Trophoblast cell (in vitro differentiated cells and primary cell): ENCODE data around the gene DLGAP1.

Experiments
- DNase-seq, 2 donors: peaks; one replicate each; pipeline ENCODE4 v3.0.0-alpha.2; 2016
- H2AFZ ChIP-seq: 2 replicates; pipeline ENCODE4 v1.6.1; 2013; ENCODE audit warnings: low read length, moderate library complexity, mild to moderate bottlenecking; ENCODE audit not compliant: insufficient read depth, poor library complexity
- H2AK5ac ChIP-seq: 2 replicates; pipeline ENCODE4 v1.6.1; 2013; ENCODE audit warnings: mild to moderate bottlenecking, low read length
- H2BK120ac ChIP-seq: 2 replicates; pipeline ENCODE4 v1.6.1; 2013; ENCODE audit warnings: low read length, mild to moderate bottlenecking, moderate library complexity; ENCODE audit not compliant: insufficient read depth, poor library complexity
- H2BK12ac ChIP-seq: 2 replicates; pipeline ENCODE4 v1.6.1; 2013; ENCODE audit warnings: mild to moderate bottlenecking, low read length, moderate library complexity
- H2BK5ac ChIP-seq: 2 replicates; pipeline ENCODE4 v1.6.1; 2013; ENCODE audit warnings: low read length, low read depth, moderate library complexity, mild to moderate bottlenecking; ENCODE audit not compliant: poor library complexity
- H3K14ac ChIP-seq: 2 replicates; pipeline ENCODE4 v1.6.1; 2013; ENCODE audit warnings: mild to moderate bottlenecking, low read length
- H3K18ac ChIP-seq: 2 replicates; pipeline ENCODE4 v1.6.1; 2013; ENCODE audit warnings: mild to moderate bottlenecking, low read length
- H3K23ac ChIP-seq: 2 replicates; pipeline ENCODE4 v1.6.1; 2013; ENCODE audit warnings: low read length
- H3K27ac ChIP-seq: 2 replicates; pipeline ENCODE4 v1.5.1; 2013; ENCODE audit warnings: low read depth, mild to moderate bottlenecking, inconsistent platforms, low read length, moderate library complexity
- H3K27me3 ChIP-seq: 2 replicates; pipeline ENCODE4 v1.6.1; 2013; ENCODE audit warnings: inconsistent platforms, mild to moderate bottlenecking, low read length, moderate library complexity; ENCODE audit not compliant: insufficient read depth
- H3K36me3 ChIP-seq, 2 experiments: 1 replicate in 1 of 2; 2 replicates in 1 of 2; pipeline ENCODE4 v1.6.1; 2013; ENCODE audit warnings: low read length in 2 of 2, mild to moderate bottlenecking in 2 of 2, moderate library complexity in 1 of 2; ENCODE audit not compliant: insufficient read depth in 2 of 2, control insufficient read depth in 1 of 2
- H3K4ac ChIP-seq: 2 replicates; pipeline ENCODE4 v1.6.1; 2013; ENCODE audit warnings: low read depth, mild to moderate bottlenecking, low read length, moderate library complexity
- H3K4me1 ChIP-seq, 2 experiments: 1 replicate in 1 of 2; 2 replicates in 1 of 2; pipeline ENCODE4 v1.6.1; 2013; ENCODE audit warnings: low read length in 2 of 2, mild to moderate bottlenecking in 2 of 2, moderate library complexity in 1 of 2; ENCODE audit not compliant: insufficient read depth in 2 of 2, control insufficient read depth in 1 of 2
- H3K4me2 ChIP-seq: 2 replicates; pipeline ENCODE4 v1.6.1; 2013; ENCODE audit warnings: inconsistent platforms, mild to moderate bottlenecking, low read length, moderate library complexity
- H3K4me3 ChIP-seq: 2 replicates; pipeline ENCODE4 v1.5.1; 2013; ENCODE audit warnings: mild to moderate bottlenecking, low read depth, low read length, inconsistent platforms
- H3K79me1 ChIP-seq: one replicate; pipeline ENCODE4 v1.6.1; 2013; ENCODE audit warnings: low read length
- H3K79me2 ChIP-seq: 2 replicates; pipeline ENCODE4 v1.6.1; 2013; ENCODE audit warnings: low read length, mild to moderate bottlenecking; ENCODE audit not compliant: control insufficient read depth, insufficient read depth, poor library complexity
- H3K9ac ChIP-seq: 2 replicates; pipeline ENCODE4 v1.6.1; 2013; ENCODE audit warnings: mild to moderate bottlenecking, low read length
- H3K9me3 ChIP-seq: 2 replicates; pipeline ENCODE4 v1.6.1; 2013; ENCODE audit warnings: low read depth, mild to moderate bottlenecking, control low read depth, inconsistent platforms, low read length; ENCODE audit not compliant: insufficient read depth
- H4K12ac ChIP-seq: 2 replicates; pipeline ENCODE4 v1.6.1; 2013; ENCODE audit warnings: low read depth, mild to moderate bottlenecking, low read length, moderate library complexity
- H4K8ac ChIP-seq: 2 replicates; pipeline ENCODE4 v1.6.1; 2013; ENCODE audit warnings: low read depth, mild to moderate bottlenecking, low read length, moderate library complexity
- H4K91ac ChIP-seq: one replicate; pipeline ENCODE4 v1.6.1; 2013; ENCODE audit warnings: low read depth, mild to moderate bottlenecking, low read length, moderate library complexity
- WGBS: extraction: QIAGEN DNeasy Blood & Tissue Kit; methylation state at CpG from one replicate; pipeline ENCODE4 v1.1.7; 2013; ENCODE audit warnings: missing lambda C conversion rate; ENCODE audit not compliant: insufficient read length, insufficient coverage; ENCODE audit errors: extremely low coverage; 5-methylcytosine and 5-hydroxymethylcytosine counted together

The DLGAP1 gene

GRCh38 chr18:4356929-4357328 lies 98.2 kb downstream of the DLGAP1 start:
- Histone ChIP-seq H3K14ac (no peak overlapping the region), H3K9me3 (no peaks in the 10 kb centered on the region), H3K27ac (no peak overlapping the region), H3K23ac (no peak overlapping the region), H3K4ac (no peak overlapping the region), H3K79me1 (no peaks in the 10 kb centered on the region), H3K27me3 (no peaks in the 10 kb centered on the region), H3K4me1 (no peaks in the 10 kb centered on the region), H3K9ac (no peak overlapping the region), H2BK12ac (no peak overlapping the region), H3K4me3 (no peak overlapping the region), H4K12ac (no peak overlapping the region), H4K8ac (no peak overlapping the region), H2AFZ (no peak overlapping the region), H3K18ac (no peak overlapping the region), H3K79me2 (no peaks in the 10 kb centered on the region), H2AK5ac (no peak overlapping the region), H2BK5ac (no peak overlapping the region), H2BK120ac (no peak overlapping the region), H3K36me3 (no peaks in the 10 kb centered on the region), H3K4me2 (no peak overlapping the region), H4K91ac (no peak overlapping the region)
- DNase-seq = no peak
- WGBS = no CpG with 5 or more reads among the region's 6 CpGs

DNA sequence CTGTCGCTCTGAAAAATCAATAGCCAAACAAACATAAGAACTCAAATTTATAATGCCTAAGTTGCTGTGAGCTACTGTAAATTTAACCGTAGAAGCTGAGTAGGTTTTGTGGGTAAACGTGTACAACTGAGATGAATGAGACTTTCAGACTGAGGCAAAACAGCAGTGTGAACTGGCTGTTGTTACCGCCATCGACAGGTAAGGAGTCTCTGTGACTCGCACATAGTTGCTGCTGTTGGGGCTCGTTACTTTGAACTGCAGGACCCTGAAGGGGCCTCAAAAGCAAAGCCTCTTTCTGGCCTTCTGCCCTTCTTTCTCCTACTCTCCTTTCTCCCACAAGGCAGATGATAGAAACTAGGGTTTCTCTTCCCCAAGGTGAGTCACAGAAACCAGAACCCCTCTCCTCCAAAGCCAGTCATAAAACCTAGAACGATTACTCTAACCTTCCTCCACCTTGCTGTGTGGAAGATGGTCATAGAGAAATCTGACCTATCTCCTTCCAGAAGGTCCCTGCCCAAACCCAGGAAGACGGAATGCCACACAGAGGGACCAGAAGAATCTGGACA lies 101.2 kb downstream of the DLGAP1 start:
- no peaks in the 10 kb centered on the region for H3K79me2 ChIP-seq
- no peak overlapping the region for H3K9ac ChIP-seq
- no peak overlapping the region for H3K4me2 ChIP-seq
- no peak overlapping the region for H3K4me3 ChIP-seq
- H3K4me1 ChIP-seq = no peaks in the 10 kb centered on the region
- no peak overlapping the region for H2BK12ac ChIP-seq
- H4K12ac ChIP-seq = no peak overlapping the region
- H3K18ac ChIP-seq = no peak overlapping the region
- no peaks in the 10 kb centered on the region for H3K9me3 ChIP-seq
- no peak overlapping the region for H4K91ac ChIP-seq
- WGBS = no CpG with 5 or more reads among the region's 9 CpGs
- no peak overlapping the region for H4K8ac ChIP-seq
- no peak overlapping the region for H3K27ac ChIP-seq
- no peak overlapping the region for H2AK5ac ChIP-seq
- H2BK120ac ChIP-seq = no peak overlapping the region
- H3K36me3 ChIP-seq = no peaks in the 10 kb centered on the region
- DNase-seq = no peak
- H2AFZ ChIP-seq = no peak overlapping the region
- no peak overlapping the region for H2BK5ac ChIP-seq
- H3K23ac ChIP-seq = no peak overlapping the region
- H3K79me1 ChIP-seq = no peaks in the 10 kb centered on the region
- H3K4ac ChIP-seq = no peak overlapping the region
- no peaks in the 10 kb centered on the region for H3K27me3 ChIP-seq
- H3K14ac ChIP-seq = no peak overlapping the region

- Histone ChIP-seq H3K9ac (no peak overlapping the region), H3K9me3 (no peaks in the 10 kb centered on the region), H3K4me1 (no peaks in the 10 kb centered on the region), H3K79me2 (no peaks in the 10 kb centered on the region), H3K4me2 (no peak overlapping the region), H3K27ac (no peak overlapping the region), H3K4ac (no peak overlapping the region), H2AFZ (no peak overlapping the region), H3K27me3 (no peaks in the 10 kb centered on the region), H4K8ac (no peak overlapping the region), H3K14ac (no peak overlapping the region), H4K12ac (no peak overlapping the region), H2BK12ac (no peak overlapping the region), H3K79me1 (no peaks in the 10 kb centered on the region), H3K4me3 (no peak overlapping the region), H3K23ac (no peak overlapping the region), H2AK5ac (no peak overlapping the region), H3K18ac (no peak overlapping the region), H3K36me3 (no peaks in the 10 kb centered on the region), H2BK5ac (no peak overlapping the region), H2BK120ac (no peak overlapping the region), H4K91ac (no peak overlapping the region)
- no CpG with 5 or more reads among the region's 15 CpGs for WGBS
- no peak for DNase-seq
Measured at GRCh38 chr18:4352746-4353551, 102.2 kb downstream of the DLGAP1 start.

GRCh38 chr18:4351005-4351404 lies 104.1 kb downstream of the DLGAP1 start:
- no CpG with 5 or more reads among the region's 2 CpGs for WGBS
- Histone ChIP-seq H2AFZ (no peak overlapping the region), H2BK120ac (no peak overlapping the region), H3K9ac (no peak overlapping the region), H3K4me3 (no peak overlapping the region), H2AK5ac (no peak overlapping the region), H3K79me1 (no peaks in the 10 kb centered on the region), H3K23ac (no peak overlapping the region), H3K4ac (no peak overlapping the region), H3K79me2 (no peaks in the 10 kb centered on the region), H3K36me3 (no peaks in the 10 kb centered on the region), H4K91ac (no peak overlapping the region), H3K14ac (no peak overlapping the region), H3K4me1 (no peaks in the 10 kb centered on the region), H3K4me2 (no peak overlapping the region), H3K9me3 (no peaks in the 10 kb centered on the region), H3K27ac (no peak overlapping the region), H2BK12ac (no peak overlapping the region), H4K12ac (no peak overlapping the region), H3K18ac (no peak overlapping the region), H3K27me3 (no peaks in the 10 kb centered on the region), H4K8ac (no peak overlapping the region), H2BK5ac (no peak overlapping the region)
- DNase-seq = no peak
